ENCODE results near the gene MLC1. TPM values are rescaled to one million over a fixed set of nuclear protein-coding genes. Genes with fewer than 3 reads are reported as not detected.

Gene MLC1
- 1 to 10 TPM in 1 of 4 donors, under 1 TPM in 3; 0.49 to 3.4 (median 0.70) TPM for total RNA-seq

DNA sequence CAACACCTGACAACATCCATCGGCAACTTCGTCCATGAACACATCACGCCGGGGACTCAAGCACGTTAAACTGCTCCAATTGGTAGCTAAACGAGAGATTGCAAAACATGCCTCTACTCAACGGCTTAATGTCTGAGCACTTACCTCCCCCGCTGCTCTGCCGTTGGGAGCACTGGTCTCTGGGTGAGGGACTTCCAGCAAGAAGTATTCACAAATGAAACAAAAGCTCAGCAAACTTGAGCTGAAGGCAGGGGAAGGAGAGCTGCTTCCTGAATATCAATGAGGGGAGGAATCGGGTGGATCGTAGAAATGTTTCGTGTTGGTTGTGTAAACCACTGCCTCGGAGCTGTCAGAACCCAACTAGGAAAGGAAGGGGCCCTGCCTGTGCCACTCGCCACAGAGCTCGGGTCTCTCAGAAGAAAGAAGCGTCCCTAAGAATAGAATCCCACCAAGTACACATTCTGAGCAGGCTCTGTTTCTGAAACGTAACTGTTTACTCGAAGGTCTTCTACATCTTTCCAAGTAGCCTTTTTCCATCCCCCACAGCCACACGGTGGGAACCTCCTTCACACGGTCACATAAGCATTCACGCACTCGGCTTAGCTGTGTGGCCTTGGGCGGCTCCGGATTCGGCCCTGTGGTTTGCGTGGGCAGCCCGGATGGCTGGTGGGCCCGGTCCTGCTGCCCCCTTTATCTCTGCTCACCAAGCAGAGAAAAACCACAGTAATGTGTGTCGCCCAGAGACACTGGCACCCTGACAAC, at the start of gene MLC1:
TSS of gene MLC1 (minus strand) at position 216 of the 762 bp plus-strand sequence. CDS start 524 bp downstream, outside the sequence.
- Histone ChIP-seq H3K27me3 (peaks cover 46% of the 10 kb centered on the region), H3K4me1 (peaks cover 16% of the 10 kb centered on the region), H3K4me3 (no peak within 1 kb of the TSS), H3K9me3 (no peaks in the 10 kb centered on the region), H3K36me3 (no peaks in the 10 kb centered on the region), H3K27ac (no peak within 1 kb of the TSS)
- no peak for TF ChIP-seq EP300 (IDR thresholded peaks at IDR 0.05)
- no peak for TF ChIP-seq POLR2AphosphoS5 (IDR thresholded peaks at IDR 0.05)
- TF ChIP-seq POLR2A (IDR thresholded peaks at IDR 0.05): no peak
- TF ChIP-seq, protein P1, sequence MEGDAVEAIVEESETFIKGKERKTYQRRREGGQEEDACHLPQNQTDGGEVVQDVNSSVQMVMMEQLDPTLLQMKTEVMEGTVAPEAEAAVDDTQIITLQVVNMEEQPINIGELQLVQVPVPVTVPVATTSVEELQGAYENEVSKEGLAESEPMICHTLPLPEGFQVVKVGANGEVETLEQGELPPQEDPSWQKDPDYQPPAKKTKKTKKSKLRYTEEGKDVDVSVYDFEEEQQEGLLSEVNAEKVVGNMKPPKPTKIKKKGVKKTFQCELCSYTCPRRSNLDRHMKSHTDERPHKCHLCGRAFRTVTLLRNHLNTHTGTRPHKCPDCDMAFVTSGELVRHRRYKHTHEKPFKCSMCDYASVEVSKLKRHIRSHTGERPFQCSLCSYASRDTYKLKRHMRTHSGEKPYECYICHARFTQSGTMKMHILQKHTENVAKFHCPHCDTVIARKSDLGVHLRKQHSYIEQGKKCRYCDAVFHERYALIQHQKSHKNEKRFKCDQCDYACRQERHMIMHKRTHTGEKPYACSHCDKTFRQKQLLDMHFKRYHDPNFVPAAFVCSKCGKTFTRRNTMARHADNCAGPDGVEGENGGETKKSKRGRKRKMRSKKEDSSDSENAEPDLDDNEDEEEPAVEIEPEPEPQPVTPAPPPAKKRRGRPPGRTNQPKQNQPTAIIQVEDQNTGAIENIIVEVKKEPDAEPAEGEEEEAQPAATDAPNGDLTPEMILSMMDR (IDR thresholded peaks at IDR 0.05): no peak
- WGBS: 57% methylated on average over 29 of the region's 29 CpGs
- no peak for DNase-seq (ENCODE audit: low spot score in 2 of 2)

DNA sequence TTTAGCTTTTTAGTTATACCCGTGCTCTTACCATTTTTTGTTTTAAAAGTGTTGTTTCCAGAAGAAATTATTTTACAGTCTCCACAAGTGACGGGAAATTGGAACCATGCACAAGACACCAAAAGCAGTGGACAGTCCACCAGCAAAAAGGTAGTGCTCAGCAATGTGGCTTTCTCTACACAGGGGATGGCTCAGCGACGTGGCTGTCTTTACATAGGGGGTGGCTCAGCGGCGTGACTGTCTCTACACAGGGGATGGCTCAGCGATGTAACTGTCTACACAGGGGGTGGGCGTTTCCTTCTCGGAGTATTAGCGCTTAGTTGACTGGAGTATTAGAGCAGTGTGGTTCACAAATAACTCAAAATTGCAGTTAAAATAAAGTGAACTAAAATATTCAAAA, 49.3 kb upstream of the MLC1 start:
- Histone ChIP-seq H3K36me3 (no peaks in the 10 kb centered on the region), H3K27ac (no peak overlapping the region), H3K9me3 (no peaks in the 10 kb centered on the region), H3K4me1 (peaks cover 6% of the 10 kb centered on the region), H3K27me3 (peaks cover 3% of the 10 kb centered on the region), H3K4me3 (no peak overlapping the region)
- WGBS: 88% methylated on average over 10 of the region's 10 CpGs
- peak in 1 of 2 donors; percentile 44 for DNase-seq (ENCODE audit: low spot score in 2 of 2)
- TF ChIP-seq EP300 (IDR thresholded peaks at IDR 0.05) (no peak), POLR2A (IDR thresholded peaks at IDR 0.05) (no peak), POLR2AphosphoS5 (IDR thresholded peaks at IDR 0.05) (no peak)
- TF ChIP-seq, protein P1 (IDR thresholded peaks at IDR 0.05): no peak

DNA sequence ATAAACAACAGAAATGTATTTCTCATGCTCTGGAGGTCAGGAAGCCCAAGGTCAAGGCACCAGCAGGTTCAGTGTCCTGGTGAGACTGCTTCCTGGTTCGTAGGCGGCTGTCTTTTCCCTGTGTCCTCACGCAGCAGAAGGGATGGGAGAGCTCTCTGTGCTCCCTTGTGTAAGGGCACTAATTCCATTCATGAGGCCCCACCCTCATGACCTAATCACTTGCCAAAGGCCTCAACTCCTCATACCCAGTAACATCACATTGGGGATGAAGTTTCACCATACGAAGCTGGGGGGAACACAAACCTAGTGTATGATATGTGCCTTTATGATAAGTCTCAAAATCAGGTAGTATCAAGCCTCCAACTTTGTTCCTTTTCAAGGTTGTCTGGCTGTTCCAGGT, 46.7 kb upstream of the MLC1 start:
- Histone ChIP-seq H3K36me3 (no peaks in the 10 kb centered on the region), H3K27me3 (peaks cover 3% of the 10 kb centered on the region), H3K27ac (no peak overlapping the region), H3K4me1 (peaks cover 6% of the 10 kb centered on the region), H3K9me3 (no peaks in the 10 kb centered on the region), H3K4me3 (no peak overlapping the region)
- peak in 1 of 2 donors; percentile 29 for DNase-seq (ENCODE audit: low spot score in 2 of 2)
- TF ChIP-seq POLR2AphosphoS5 (IDR thresholded peaks at IDR 0.05): no peak
- no peak for TF ChIP-seq POLR2A (IDR thresholded peaks at IDR 0.05)
- TF ChIP-seq EP300 (IDR thresholded peaks at IDR 0.05): no peak
- TF ChIP-seq, protein P1 (IDR thresholded peaks at IDR 0.05): no peak
- WGBS: 96% methylated on average over 4 of the region's 4 CpGs

DNA sequence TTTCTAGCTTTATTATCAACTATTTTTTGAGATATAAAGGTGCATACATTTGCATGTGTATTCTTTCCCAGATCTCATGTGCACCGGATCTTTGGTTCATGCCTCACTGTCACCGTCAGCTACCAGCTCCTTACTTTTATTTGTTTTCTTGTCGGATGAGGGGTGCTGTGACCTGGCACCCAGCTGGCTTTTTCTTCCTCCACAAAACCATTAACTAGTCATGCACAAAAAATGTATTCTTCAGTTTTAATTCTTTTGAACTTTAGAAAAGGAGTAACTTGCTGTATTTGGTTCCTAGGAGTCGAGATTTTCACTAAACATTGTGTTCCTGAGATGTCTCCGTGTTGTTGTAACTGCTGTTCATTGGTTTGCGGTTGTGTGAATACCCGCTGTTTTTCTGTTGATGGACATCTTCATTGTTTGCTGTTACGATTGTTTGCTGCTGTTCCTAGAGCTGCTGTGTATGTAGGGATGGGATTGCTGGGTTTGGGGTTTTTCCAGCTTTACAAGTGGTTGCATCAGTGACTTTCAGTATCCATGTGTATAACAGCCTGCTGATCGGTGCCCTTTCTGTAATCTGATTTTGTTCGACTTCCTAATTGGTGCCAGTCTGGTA, 44.0 kb upstream of the MLC1 start:
- Histone ChIP-seq H3K27me3 (peaks cover 3% of the 10 kb centered on the region), H3K4me1 (no peaks in the 10 kb centered on the region), H3K9me3 (peaks cover 3% of the 10 kb centered on the region), H3K4me3 (no peak overlapping the region), H3K36me3 (no peaks in the 10 kb centered on the region), H3K27ac (no peak overlapping the region)
- 89% methylated on average over 10 of the region's 10 CpGs for WGBS
- TF ChIP-seq, protein P1 (IDR thresholded peaks at IDR 0.05): no peak
- TF ChIP-seq POLR2A (IDR thresholded peaks at IDR 0.05): no peak
- TF ChIP-seq EP300 (IDR thresholded peaks at IDR 0.05): no peak
- TF ChIP-seq POLR2AphosphoS5 (IDR thresholded peaks at IDR 0.05): no peak
- DNase-seq (ENCODE audit: low spot score in 2 of 2): peak in 1 of 2 donors; percentile 26

DNA sequence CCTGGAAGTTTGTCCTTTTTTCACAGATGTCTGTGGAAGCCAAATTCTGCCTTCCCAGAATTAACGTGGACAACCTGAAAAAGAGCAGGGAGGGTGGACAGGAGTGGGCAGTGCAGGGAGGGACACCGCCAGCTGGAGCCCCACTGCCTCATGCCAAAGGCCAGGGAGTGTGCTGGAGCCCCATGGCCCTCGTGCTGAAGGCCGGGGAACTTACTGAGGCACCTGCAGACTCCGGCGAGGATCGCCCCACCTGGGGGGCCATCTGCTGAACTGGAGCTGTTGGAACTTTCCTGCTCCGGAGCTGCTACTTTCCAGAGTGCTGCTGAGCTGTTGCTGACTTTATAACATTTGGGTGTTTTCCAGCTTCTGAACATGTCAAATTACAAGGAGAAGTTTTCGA, 39.8 kb upstream of the MLC1 start:
- no peak overlapping the region for H3K27ac ChIP-seq
- no peak overlapping the region for H3K4me3 ChIP-seq
- 74% methylated on average over 9 of the region's 9 CpGs for WGBS
- H3K36me3 ChIP-seq: no peaks in the 10 kb centered on the region
- peaks cover 5% of the 10 kb centered on the region for H3K9me3 ChIP-seq
- no peaks in the 10 kb centered on the region for H3K4me1 ChIP-seq
- peak in 1 of 2 donors; percentile 69 for DNase-seq (ENCODE audit: low spot score in 2 of 2)
- no peaks in the 10 kb centered on the region for H3K27me3 ChIP-seq
- TF ChIP-seq EP300 (IDR thresholded peaks at IDR 0.05) (no peak), POLR2AphosphoS5 (IDR thresholded peaks at IDR 0.05) (no peak), POLR2A (IDR thresholded peaks at IDR 0.05) (no peak)
- TF ChIP-seq, protein P1 (IDR thresholded peaks at IDR 0.05): no peak
